Erythroblast (primary cell): ENCODE data around the gene FAT2.
"Not testable (repeated sequence)": the region's sequence is repeated elsewhere in the genome, so short reads cannot be mapped to it uniquely, and the experiment has no call there.

ENCODE experiments used
- GATA1 ChIP-seq: IDR thresholded peaks from 2 replicates; pipeline ENCODE4 v1.6.1; 2011; ENCODE audit warnings: low read depth, mild to moderate bottlenecking, control low read depth, low read length, moderate library complexity
- POLR2A ChIP-seq: IDR thresholded peaks from 2 replicates; pipeline ENCODE4 v1.6.1; 2011; ENCODE audit warnings: mild to moderate bottlenecking, low read length

DNA sequence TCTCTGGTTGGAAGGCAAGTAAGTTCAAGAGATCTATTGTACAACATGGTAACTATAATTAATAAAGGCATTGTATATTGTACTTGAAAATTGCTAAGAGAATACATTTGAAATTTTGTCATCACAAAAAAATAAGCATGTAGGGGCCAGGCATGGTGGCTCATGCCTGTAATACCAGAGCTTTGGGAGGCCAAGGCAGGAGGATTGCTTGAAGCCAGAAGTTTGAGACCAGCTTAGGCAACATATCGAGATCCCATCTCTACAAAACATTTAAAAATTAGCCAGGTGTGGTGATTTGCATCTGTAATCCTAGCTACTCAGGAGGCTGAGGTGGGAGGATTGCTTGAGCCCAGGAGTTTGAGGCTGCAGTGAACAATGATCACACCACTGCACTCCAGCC is 12.0 kb downstream of the FAT2 start:
- TF ChIP-seq POLR2A, GATA1: not testable (repeated sequence)
